ENCODE results near the gene TFEC.

- no peak for TF ChIP-seq GATA2 (IDR thresholded peaks at IDR 0.05; ENCODE audit: low read depth, low read length)
- no peak for TF ChIP-seq GATA3 (IDR thresholded peaks at IDR 0.05; ENCODE audit: low read depth, low read length)
Observed at GRCh38 chr7:115889669-115889984, 140.9 kb downstream of the TFEC start.
